C4-2B (cell line): Measurements from ENCODE around the gene WNT9B.

Experiments used
- ZFX ChIP-seq: fragments of 450-650 bp; IDR thresholded peaks from 2 replicates; pipeline ENCODE4 v1.6.1; 2017
- TF ChIP-seq, protein P1 (sequence below): fragments of 450-650 bp; conservative IDR thresholded peaks from 2 replicates; pipeline ENCODE4 v1.5.1; 2017; ENCODE audit warnings: mild to moderate bottlenecking

GRCh38 chr17:46888727-46889126 lies 37.3 kb downstream of the WNT9B start:
- TF ChIP-seq, protein P1, sequence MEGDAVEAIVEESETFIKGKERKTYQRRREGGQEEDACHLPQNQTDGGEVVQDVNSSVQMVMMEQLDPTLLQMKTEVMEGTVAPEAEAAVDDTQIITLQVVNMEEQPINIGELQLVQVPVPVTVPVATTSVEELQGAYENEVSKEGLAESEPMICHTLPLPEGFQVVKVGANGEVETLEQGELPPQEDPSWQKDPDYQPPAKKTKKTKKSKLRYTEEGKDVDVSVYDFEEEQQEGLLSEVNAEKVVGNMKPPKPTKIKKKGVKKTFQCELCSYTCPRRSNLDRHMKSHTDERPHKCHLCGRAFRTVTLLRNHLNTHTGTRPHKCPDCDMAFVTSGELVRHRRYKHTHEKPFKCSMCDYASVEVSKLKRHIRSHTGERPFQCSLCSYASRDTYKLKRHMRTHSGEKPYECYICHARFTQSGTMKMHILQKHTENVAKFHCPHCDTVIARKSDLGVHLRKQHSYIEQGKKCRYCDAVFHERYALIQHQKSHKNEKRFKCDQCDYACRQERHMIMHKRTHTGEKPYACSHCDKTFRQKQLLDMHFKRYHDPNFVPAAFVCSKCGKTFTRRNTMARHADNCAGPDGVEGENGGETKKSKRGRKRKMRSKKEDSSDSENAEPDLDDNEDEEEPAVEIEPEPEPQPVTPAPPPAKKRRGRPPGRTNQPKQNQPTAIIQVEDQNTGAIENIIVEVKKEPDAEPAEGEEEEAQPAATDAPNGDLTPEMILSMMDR: no peak
- TF ChIP-seq ZFX: no peak
